ENCODE measurements around the gene RNF26. TPM values are rescaled to one million over a fixed set of nuclear protein-coding genes. Genes with fewer than 3 reads are reported as not detected.

RNF26 gene
- total RNA-seq, 5 donors from 2014 or later (not counting 1 experiment from before 2014, with no cell fraction given), result 18.4 to 21.4 (median 20.3) TPM

- Mint-ChIP-seq H3K27me3 (peaks cover 22 to 32% of the 10 kb centered on the region in 2 donors), H3K4me3 (no peak overlapping the region), H3K27ac (peak overlapping the region in 1 of 2 donors; percentile 60), H3K9me3 (no peaks in the 10 kb centered on the region), H3K4me1 (peaks cover 6 to 14% (median 12%) of the 10 kb centered on the region in 3 donors), H3K36me3 (no peaks in the 10 kb centered on the region)
- no peak overlapping the region for H3K27ac ChIP-seq (ENCODE audit: low read length)
- ChIA-PET CTCF (no interaction called here), POLR2A (no interaction called here)
- no peaks in the 10 kb centered on the region for H3K9me3 ChIP-seq
- H3K27me3 ChIP-seq (replicated peaks in 1 of 2; ENCODE audit: control insufficient read depth in 2 of 2, extremely low read depth in 1 of 2, insufficient read depth in 2 of 2, low read length in 1 of 2), result peaks cover 0 to 59% of the 10 kb centered on the region in 2 experiments
- DNase-seq (no peak), ATAC-seq (replicated peaks in 1 of 4) (no peak)
- no peak overlapping the region for H3K4me3 ChIP-seq (ENCODE audit: control insufficient read depth in 1 of 2, extremely low read depth in 1 of 2, low read length in 1 of 2)
- 75% methylated on average over 2 of the region's 8 CpGs for WGBS (ENCODE audit: insufficient coverage)
- peaks cover 0 to 23% of the 10 kb centered on the region in 2 experiments for H3K4me1 ChIP-seq (ENCODE audit: control insufficient read depth in 1 of 2, extremely low read depth in 1 of 2, insufficient read depth in 2 of 2, low read length in 2 of 2)
- H3K36me3 ChIP-seq (ENCODE audit: control insufficient read depth in 2 of 2, extremely low read depth in 1 of 2, insufficient read depth in 1 of 2, low read length in 1 of 2), result no peaks in the 10 kb centered on the region
Observed at GRCh38 chr11:119371778-119372182, 37.5 kb downstream of the RNF26 start.

- 91% methylated on average over 20 of the region's 26 CpGs for WGBS (ENCODE audit: insufficient coverage)
- CTCF ChIA-PET, result interaction anchor here (1.3 to 5.0 kb wide), 4 partner anchors 10 to 16 kb away, joined by 3 to 16 read pairs (median 4); no protein-coding TSS in a partner anchor
- ATAC-seq (replicated peaks in 1 of 4) (no peak), DNase-seq (no peak)
- no peaks in the 10 kb centered on the region for H3K36me3 Mint-ChIP-seq
- peaks cover 15 to 25% of the 10 kb centered on the region in 2 donors for H3K27me3 Mint-ChIP-seq
- Histone ChIP-seq H3K27ac (ENCODE audit: low read length) (no peak overlapping the region), H3K9me3 (no peaks in the 10 kb centered on the region), H3K36me3 (ENCODE audit: control insufficient read depth in 2 of 2, extremely low read depth in 1 of 2, insufficient read depth in 1 of 2, low read length in 1 of 2) (no peaks in the 10 kb centered on the region), H3K27me3 (replicated peaks in 1 of 2; ENCODE audit: control insufficient read depth in 2 of 2, extremely low read depth in 1 of 2, insufficient read depth in 2 of 2, low read length in 1 of 2) (peaks cover 0 to 53% of the 10 kb centered on the region in 2 experiments), H3K4me3 (ENCODE audit: control insufficient read depth in 1 of 2, extremely low read depth in 1 of 2, low read length in 1 of 2) (no peak overlapping the region), H3K4me1 (ENCODE audit: control insufficient read depth in 1 of 2, extremely low read depth in 1 of 2, insufficient read depth in 2 of 2, low read length in 2 of 2) (peaks cover 0 to 23% of the 10 kb centered on the region in 2 experiments)
- H3K27ac Mint-ChIP-seq, result no peak overlapping the region
- H3K4me3 Mint-ChIP-seq, result no peak overlapping the region
- H3K9me3 Mint-ChIP-seq, result no peaks in the 10 kb centered on the region
- H3K4me1 Mint-ChIP-seq, result peaks cover 6 to 14% (median 12%) of the 10 kb centered on the region in 3 donors
- POLR2A ChIA-PET, result no interaction called here
Observed at GRCh38 chr11:119372260-119373058, 38.1 kb downstream of the RNF26 start.

GRCh38 chr11:119373059-119373920 lies 39.0 kb downstream of the RNF26 start:
- Mint-ChIP-seq H3K36me3 (no peaks in the 10 kb centered on the region), H3K27me3 (peaks cover 12 to 17% of the 10 kb centered on the region in 2 donors), H3K27ac (no peak overlapping the region), H3K9me3 (no peaks in the 10 kb centered on the region), H3K4me3 (no peak overlapping the region), H3K4me1 (peaks cover 6 to 14% (median 12%) of the 10 kb centered on the region in 3 donors)
- H3K9me3 ChIP-seq, result no peaks in the 10 kb centered on the region
- peaks cover 0 to 23% of the 10 kb centered on the region in 2 experiments for H3K4me1 ChIP-seq (ENCODE audit: control insufficient read depth in 1 of 2, extremely low read depth in 1 of 2, insufficient read depth in 2 of 2, low read length in 2 of 2)
- H3K27me3 ChIP-seq (replicated peaks in 1 of 2; ENCODE audit: control insufficient read depth in 2 of 2, extremely low read depth in 1 of 2, insufficient read depth in 2 of 2, low read length in 1 of 2), result peaks cover 0 to 47% of the 10 kb centered on the region in 2 experiments
- ATAC-seq (replicated peaks in 1 of 4) (peak in 2 of 4 experiments; percentile 20 to 43), DNase-seq (no peak)
- ChIA-PET CTCF (interaction anchor here (0.7 to 5.0 kb wide), 8 partner anchors 10 to 35 kb away, joined by 3 to 16 read pairs (median 3); no protein-coding TSS in a partner anchor), POLR2A (interaction anchor here in 1 of 2 donors (0.5 kb wide), 1 partner anchor 120 kb away, joined by 3 read pairs; no protein-coding TSS in a partner anchor)
- 77% methylated on average over 20 of the region's 23 CpGs for WGBS (ENCODE audit: insufficient coverage)
- no peak overlapping the region for H3K27ac ChIP-seq (ENCODE audit: low read length)
- no peak overlapping the region for H3K4me3 ChIP-seq (ENCODE audit: control insufficient read depth in 1 of 2, extremely low read depth in 1 of 2, low read length in 1 of 2)
- no peaks in the 10 kb centered on the region for H3K36me3 ChIP-seq (ENCODE audit: control insufficient read depth in 2 of 2, extremely low read depth in 1 of 2, insufficient read depth in 1 of 2, low read length in 1 of 2)

GRCh38 chr11:119373921-119374631 lies 39.7 kb downstream of the RNF26 start:
- CTCF ChIA-PET, result interaction anchor here (0.7 to 5.0 kb wide), 9 partner anchors 9 to 36 kb away, joined by 3 to 16 read pairs (median 3); no protein-coding TSS in a partner anchor
- H3K36me3 Mint-ChIP-seq, result no peaks in the 10 kb centered on the region

GRCh38 chr11:119374632-119375336 lies 40.5 kb downstream of the RNF26 start:
- no peaks in the 10 kb centered on the region for H3K36me3 ChIP-seq (ENCODE audit: control insufficient read depth in 2 of 2, extremely low read depth in 1 of 2, insufficient read depth in 1 of 2, low read length in 1 of 2)
- DNase-seq (no peak), ATAC-seq (replicated peaks in 1 of 4) (no peak)
- POLR2A ChIA-PET, result no interaction called here
- H3K9me3 Mint-ChIP-seq, result no peaks in the 10 kb centered on the region
- peaks cover 0 to 23% of the 10 kb centered on the region in 2 experiments for H3K4me1 ChIP-seq (ENCODE audit: control insufficient read depth in 1 of 2, extremely low read depth in 1 of 2, insufficient read depth in 2 of 2, low read length in 2 of 2)
- no peaks in the 10 kb centered on the region for H3K9me3 ChIP-seq
- H3K4me3 Mint-ChIP-seq, result no peak overlapping the region
- CTCF ChIA-PET, result interaction anchor here (1.1 to 5.0 kb wide), 5 partner anchors 9 to 54 kb away, joined by 3 to 16 read pairs (median 5); no protein-coding TSS in a partner anchor
- 65% methylated on average over 5 of the region's 11 CpGs for WGBS (ENCODE audit: insufficient coverage)
- no peaks in the 10 kb centered on the region for H3K36me3 Mint-ChIP-seq
- H3K27me3 Mint-ChIP-seq, result peaks cover 5 to 10% of the 10 kb centered on the region in 2 donors
- no peak overlapping the region for H3K27ac ChIP-seq (ENCODE audit: low read length)
- H3K27me3 ChIP-seq (replicated peaks in 1 of 2; ENCODE audit: control insufficient read depth in 2 of 2, extremely low read depth in 1 of 2, insufficient read depth in 2 of 2, low read length in 1 of 2), result peaks cover 0 to 38% of the 10 kb centered on the region in 2 experiments
- peaks cover 6 to 14% (median 12%) of the 10 kb centered on the region in 3 donors for H3K4me1 Mint-ChIP-seq
- H3K27ac Mint-ChIP-seq, result no peak overlapping the region
- H3K4me3 ChIP-seq (ENCODE audit: control insufficient read depth in 1 of 2, extremely low read depth in 1 of 2, low read length in 1 of 2), result no peak overlapping the region

More at GRCh38 chr11:119373921-119374631, 39.7 kb downstream of the RNF26 start:
- Mint-ChIP-seq H3K27me3 (peaks cover 9 to 16% of the 10 kb centered on the region in 2 donors), H3K27ac (no peak overlapping the region), H3K4me1 (peaks cover 6 to 14% (median 12%) of the 10 kb centered on the region in 3 donors), H3K4me3 (no peak overlapping the region), H3K9me3 (no peaks in the 10 kb centered on the region)
- H3K27me3 ChIP-seq (replicated peaks in 1 of 2; ENCODE audit: control insufficient read depth in 2 of 2, extremely low read depth in 1 of 2, insufficient read depth in 2 of 2, low read length in 1 of 2), result peaks cover 0 to 40% of the 10 kb centered on the region in 2 experiments
- H3K36me3 ChIP-seq (ENCODE audit: control insufficient read depth in 2 of 2, extremely low read depth in 1 of 2, insufficient read depth in 1 of 2, low read length in 1 of 2), result no peaks in the 10 kb centered on the region
- H3K9me3 ChIP-seq, result no peaks in the 10 kb centered on the region
- DNase-seq (peak in 8 of 35 experiments; percentile 13 to 63 (median 32)), ATAC-seq (replicated peaks in 1 of 4) (peak in 3 of 4 experiments; percentile 43 to 63 (median 60))
- peaks cover 0 to 23% of the 10 kb centered on the region in 2 experiments for H3K4me1 ChIP-seq (ENCODE audit: control insufficient read depth in 1 of 2, extremely low read depth in 1 of 2, insufficient read depth in 2 of 2, low read length in 2 of 2)
- no peak overlapping the region for H3K27ac ChIP-seq (ENCODE audit: low read length)
- no peak overlapping the region for H3K4me3 ChIP-seq (ENCODE audit: control insufficient read depth in 1 of 2, extremely low read depth in 1 of 2, low read length in 1 of 2)
- WGBS (ENCODE audit: insufficient coverage), result no CpG with 5 or more reads among the region's 5 CpGs
- POLR2A ChIA-PET, result interaction anchor here in 1 of 2 donors (0.5 kb wide), 1 partner anchor 121 kb away, joined by 3 read pairs; no protein-coding TSS in a partner anchor

All from T-cell (primary cell).